ENCODE results near the gene PLD4. TPM values are rescaled to one million over a fixed set of nuclear protein-coding genes. Genes with fewer than 3 reads are reported as not detected.
"Not testable (repeated sequence)": the region's sequence is repeated elsewhere in the genome, so short reads cannot be mapped to it uniquely, and the experiment has no call there.

PLD4 gene
- total RNA-seq, 1 donor from 2014 or later: 7.8 TPM

DNA sequence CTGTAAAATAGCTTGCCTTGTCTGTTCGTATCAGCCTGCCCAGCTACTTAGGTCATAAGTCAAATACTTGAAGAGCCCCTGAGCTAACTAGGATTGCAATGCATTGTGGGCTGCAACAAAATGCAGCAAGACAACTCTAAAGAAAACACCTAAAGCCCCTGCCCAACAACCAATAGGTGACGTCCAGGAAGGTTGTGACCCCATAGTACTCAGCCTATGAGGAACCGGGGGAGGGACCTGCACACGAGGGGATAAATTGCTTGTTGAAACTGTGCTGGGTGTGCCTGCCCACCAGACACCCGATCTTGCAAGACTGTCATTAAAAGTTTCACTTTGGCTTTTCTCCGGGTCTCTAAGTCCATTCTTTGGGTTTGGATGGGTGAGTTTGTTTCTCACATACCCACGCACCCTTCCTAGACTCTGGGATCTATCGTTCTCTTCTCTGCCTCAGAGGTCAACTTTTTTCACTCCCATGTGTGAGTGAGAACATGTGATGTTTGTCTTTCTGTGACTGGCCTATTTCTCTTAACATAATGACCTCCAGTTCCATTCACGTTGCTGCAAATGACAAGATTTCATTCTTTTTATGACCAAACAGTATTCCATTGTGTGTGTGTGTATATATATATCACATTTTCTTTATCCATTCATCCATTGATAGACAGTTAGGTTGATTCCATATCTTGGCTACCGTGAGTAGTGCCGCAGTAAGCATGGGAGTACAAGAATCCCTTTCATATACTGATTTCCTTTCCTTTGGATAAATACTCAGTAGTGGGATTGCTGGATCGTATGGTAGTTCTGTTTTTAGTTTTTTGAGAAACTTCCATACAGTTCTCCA is 5.3 kb upstream of the PLD4 start:
- H3K36me3 ChIP-seq (ENCODE audit: control insufficient read depth in 3 of 3, insufficient read depth in 3 of 3, low read length in 3 of 3); H3K9me3 ChIP-seq (ENCODE audit: control insufficient read depth in 3 of 3, low read length in 3 of 3); H3K27me3 ChIP-seq (ENCODE audit: control insufficient read depth in 3 of 3, insufficient read depth in 3 of 3, low read length in 3 of 3); H3K4me1 ChIP-seq (ENCODE audit: control insufficient read depth in 3 of 3, insufficient read depth in 3 of 3, low read length in 3 of 3); H3K27ac ChIP-seq (ENCODE audit: low read depth, low read length); H3K9ac ChIP-seq (ENCODE audit: low read depth in 1 of 3, low read length in 3 of 3); H3K4me3 ChIP-seq (ENCODE audit: low read length in 3 of 3): not testable (repeated sequence)

DNA sequence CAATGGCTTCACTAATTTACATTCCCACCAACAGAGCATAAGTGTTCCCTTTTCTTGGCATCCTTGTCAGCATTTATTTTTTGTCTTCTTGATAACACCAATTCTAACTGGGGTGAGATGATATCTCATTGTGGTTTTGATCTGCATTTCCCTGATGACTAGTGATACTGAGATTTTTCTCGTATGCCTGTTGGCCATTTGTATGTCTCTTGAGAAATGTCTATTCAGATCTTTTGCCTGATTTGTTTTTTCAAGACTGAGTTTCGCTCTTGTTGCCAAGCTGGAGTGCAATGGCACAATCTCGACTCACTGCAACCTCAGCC is 4.7 kb upstream of the PLD4 start:
- Histone ChIP-seq H3K27me3 (ENCODE audit: control insufficient read depth in 3 of 3, insufficient read depth in 3 of 3, low read length in 3 of 3) (peaks cover 0 to 3% (median 0%) of the 10 kb centered on the region in 3 donors), H3K9me3 (ENCODE audit: control insufficient read depth in 3 of 3, low read length in 3 of 3) (no peaks in the 10 kb centered on the region), H3K27ac (ENCODE audit: low read depth, low read length) (no peak overlapping the region), H3K9ac (ENCODE audit: low read depth in 1 of 3, low read length in 3 of 3) (no peak overlapping the region), H3K36me3 (ENCODE audit: control insufficient read depth in 3 of 3, insufficient read depth in 3 of 3, low read length in 3 of 3) (no peaks in the 10 kb centered on the region), H3K4me1 (ENCODE audit: control insufficient read depth in 3 of 3, insufficient read depth in 3 of 3, low read length in 3 of 3) (no peaks in the 10 kb centered on the region), H3K4me3 (ENCODE audit: low read length in 3 of 3) (no peak overlapping the region)

DNA sequence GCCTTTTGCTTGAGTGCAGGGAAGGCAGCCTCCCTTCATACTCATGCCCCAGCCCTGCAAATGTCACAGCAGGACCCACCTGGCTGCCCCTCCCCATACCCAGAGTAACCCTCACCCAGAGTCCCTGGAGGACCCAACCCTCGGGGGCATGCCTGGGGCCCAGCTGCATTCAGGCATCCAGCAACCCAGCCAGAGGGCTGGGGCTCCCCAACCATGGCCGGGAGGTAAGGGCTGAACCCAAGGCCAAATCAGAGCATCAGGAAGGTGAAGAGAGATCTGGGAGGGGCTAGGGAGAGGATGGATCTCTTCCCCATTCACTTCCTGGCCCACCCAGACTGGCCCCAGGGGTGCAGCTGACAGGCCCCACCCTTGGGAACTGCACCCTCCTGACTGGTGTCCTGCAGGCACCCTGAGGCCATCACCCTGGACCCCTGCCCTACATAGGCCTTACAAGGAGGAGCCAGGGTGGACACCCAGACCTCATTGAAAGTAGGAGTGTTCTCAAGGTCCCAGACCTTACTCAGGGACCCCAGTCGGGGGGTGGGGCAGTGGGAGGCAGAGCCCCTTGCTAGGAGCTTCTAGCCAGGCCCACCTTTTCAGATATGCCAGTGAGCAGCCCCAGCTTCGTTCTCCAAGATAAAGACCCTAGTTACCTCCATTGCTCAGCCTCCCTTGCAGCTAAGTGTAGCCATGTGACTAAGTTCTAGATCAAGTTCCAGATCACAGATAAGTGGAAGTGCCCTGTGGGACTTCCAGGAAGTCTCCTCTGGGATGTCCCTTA is 849 bp upstream of the PLD4 start:
- Histone ChIP-seq H3K4me3 (ENCODE audit: low read length in 3 of 3) (no peak overlapping the region), H3K36me3 (ENCODE audit: control insufficient read depth in 3 of 3, insufficient read depth in 3 of 3, low read length in 3 of 3) (no peaks in the 10 kb centered on the region), H3K27ac (ENCODE audit: low read depth, low read length) (no peak overlapping the region), H3K9me3 (ENCODE audit: control insufficient read depth in 3 of 3, low read length in 3 of 3) (no peaks in the 10 kb centered on the region), H3K4me1 (ENCODE audit: control insufficient read depth in 3 of 3, insufficient read depth in 3 of 3, low read length in 3 of 3) (no peaks in the 10 kb centered on the region), H3K27me3 (ENCODE audit: control insufficient read depth in 3 of 3, insufficient read depth in 3 of 3, low read length in 3 of 3) (peaks cover 3 to 9% (median 8%) of the 10 kb centered on the region in 3 donors), H3K9ac (ENCODE audit: low read depth in 1 of 3, low read length in 3 of 3) (no peak overlapping the region)

DNA sequence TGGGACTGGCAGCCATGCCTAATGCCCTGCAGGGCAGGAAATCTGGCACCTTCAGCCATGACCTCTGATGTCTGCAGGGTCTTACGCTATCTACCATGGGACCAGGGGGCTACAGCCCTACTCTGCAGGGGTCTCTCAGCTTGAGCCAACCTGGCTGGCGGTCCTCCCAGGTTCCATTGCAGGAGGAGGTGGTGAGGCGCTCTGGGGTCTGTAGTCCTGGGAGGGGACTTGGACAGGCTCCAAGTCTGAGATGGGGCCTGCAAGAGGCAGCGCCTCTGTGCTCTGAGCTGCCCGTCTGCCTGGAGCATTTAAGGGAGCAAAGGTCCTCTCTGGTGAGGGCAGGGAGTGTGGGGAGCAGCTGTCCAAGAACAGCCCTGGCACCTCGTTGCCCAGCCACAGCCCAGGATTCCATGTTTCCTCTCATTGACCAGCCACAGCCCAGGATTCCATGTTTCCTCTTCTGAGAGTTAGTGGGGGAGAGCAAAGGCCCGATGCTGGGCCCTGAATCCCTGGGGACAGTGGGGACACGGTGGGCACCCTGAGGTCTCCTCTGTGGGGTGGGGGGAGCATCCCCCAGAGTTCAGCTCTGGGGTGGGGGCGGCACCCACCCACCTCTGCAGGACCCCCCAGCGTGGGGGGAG is 655 bp downstream of the PLD4 start:
- Histone ChIP-seq H3K27ac (ENCODE audit: low read depth, low read length) (no peak overlapping the region), H3K9ac (ENCODE audit: low read depth in 1 of 3, low read length in 3 of 3) (no peak overlapping the region), H3K36me3 (ENCODE audit: control insufficient read depth in 3 of 3, insufficient read depth in 3 of 3, low read length in 3 of 3) (no peaks in the 10 kb centered on the region), H3K4me1 (ENCODE audit: control insufficient read depth in 3 of 3, insufficient read depth in 3 of 3, low read length in 3 of 3) (no peaks in the 10 kb centered on the region), H3K9me3 (ENCODE audit: control insufficient read depth in 3 of 3, low read length in 3 of 3) (no peaks in the 10 kb centered on the region), H3K27me3 (ENCODE audit: control insufficient read depth in 3 of 3, insufficient read depth in 3 of 3, low read length in 3 of 3) (peaks cover 8 to 13% (median 9%) of the 10 kb centered on the region in 3 donors), H3K4me3 (ENCODE audit: low read length in 3 of 3) (no peak overlapping the region)

DNA sequence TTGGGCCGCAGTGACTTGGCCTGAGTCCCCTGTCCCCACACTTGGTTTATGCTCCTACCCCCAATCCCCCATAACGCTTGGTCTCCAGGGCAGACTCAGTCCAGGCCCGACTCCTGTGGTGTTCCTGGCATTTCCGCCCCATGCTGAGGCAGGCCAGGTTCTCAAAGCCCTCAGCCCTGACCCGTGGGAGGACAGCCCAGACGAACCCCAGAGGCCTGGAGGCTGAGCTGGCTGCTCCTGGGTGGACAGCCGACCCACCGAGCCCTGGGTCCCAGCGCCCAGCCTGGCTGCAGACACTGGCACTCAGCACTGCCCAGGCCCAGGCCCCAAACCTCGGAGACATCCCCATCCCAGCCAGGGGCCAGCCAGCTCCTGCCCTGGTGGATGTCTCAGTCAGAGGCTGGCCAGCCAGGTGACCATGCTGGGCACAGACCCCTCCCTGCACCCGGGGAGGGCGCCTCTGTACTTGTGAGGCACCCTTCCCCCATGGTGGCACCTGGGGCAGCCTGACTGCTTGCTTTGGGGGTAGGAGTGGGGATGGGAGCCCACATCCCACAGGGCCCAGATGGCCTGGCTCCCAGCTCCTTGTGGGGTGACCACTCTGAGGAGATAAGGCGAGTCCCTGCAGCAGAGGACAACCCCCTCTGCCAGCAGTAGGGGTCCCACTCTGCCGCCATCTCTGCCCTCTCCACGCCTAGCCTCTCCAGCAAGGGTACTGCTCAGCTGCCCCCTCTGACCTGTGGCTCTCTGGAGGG is 1.4 kb downstream of the PLD4 start:
- Histone ChIP-seq H3K9ac (ENCODE audit: low read depth in 1 of 3, low read length in 3 of 3) (no peak overlapping the region), H3K4me3 (ENCODE audit: low read length in 3 of 3) (no peak overlapping the region), H3K9me3 (ENCODE audit: control insufficient read depth in 3 of 3, low read length in 3 of 3) (no peaks in the 10 kb centered on the region), H3K27me3 (ENCODE audit: control insufficient read depth in 3 of 3, insufficient read depth in 3 of 3, low read length in 3 of 3) (peaks cover 8 to 13% (median 9%) of the 10 kb centered on the region in 3 donors), H3K36me3 (ENCODE audit: control insufficient read depth in 3 of 3, insufficient read depth in 3 of 3, low read length in 3 of 3) (no peaks in the 10 kb centered on the region), H3K4me1 (ENCODE audit: control insufficient read depth in 3 of 3, insufficient read depth in 3 of 3, low read length in 3 of 3) (no peaks in the 10 kb centered on the region), H3K27ac (ENCODE audit: low read depth, low read length) (no peak overlapping the region)

DNA sequence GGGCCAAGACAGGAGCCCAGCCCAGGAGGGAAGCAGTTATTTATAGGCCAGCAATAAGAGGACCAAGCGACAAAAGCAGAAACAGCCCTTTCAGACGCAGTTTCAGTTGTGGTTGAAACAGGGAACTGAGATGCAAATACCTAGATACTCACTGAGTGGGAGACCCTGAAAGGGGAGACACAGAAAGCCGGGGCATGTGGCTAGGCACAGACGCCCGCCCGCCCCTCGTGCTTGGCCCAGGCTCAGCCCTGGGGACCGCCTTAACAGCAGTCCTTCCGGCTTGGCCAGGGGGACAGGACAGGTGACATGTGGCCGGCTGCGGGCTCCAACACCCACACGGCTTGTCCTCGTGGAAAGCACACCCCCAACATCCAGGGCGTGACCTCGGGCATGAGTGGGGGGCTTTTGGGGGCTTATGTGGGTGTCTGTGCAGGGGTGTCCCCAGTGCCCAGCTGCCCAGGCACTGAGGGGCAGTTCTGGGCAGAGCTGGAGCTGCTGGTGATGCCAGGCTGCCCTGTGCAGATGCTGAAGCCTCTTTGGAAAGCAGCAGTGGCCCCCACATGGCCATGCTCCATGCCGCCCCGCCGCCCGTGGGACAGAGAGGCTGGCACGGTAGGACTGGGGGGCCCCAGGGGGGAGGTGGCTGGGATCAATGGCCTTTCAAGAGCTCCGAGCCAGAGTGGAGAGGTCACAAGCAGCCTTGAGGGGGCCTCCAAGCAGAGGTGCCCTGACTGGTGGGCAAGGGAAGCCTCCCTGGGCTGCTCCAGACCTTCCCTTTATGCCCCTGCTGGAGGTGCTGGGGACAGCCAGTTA is 2.1 kb downstream of the PLD4 start:
- no peak overlapping the region for H3K9ac ChIP-seq (ENCODE audit: low read depth in 1 of 3, low read length in 3 of 3)
- no peaks in the 10 kb centered on the region for H3K36me3 ChIP-seq (ENCODE audit: control insufficient read depth in 3 of 3, insufficient read depth in 3 of 3, low read length in 3 of 3)
- no peak overlapping the region for H3K27ac ChIP-seq (ENCODE audit: low read depth, low read length)
- peaks cover 8 to 13% (median 9%) of the 10 kb centered on the region in 3 donors for H3K27me3 ChIP-seq (ENCODE audit: control insufficient read depth in 3 of 3, insufficient read depth in 3 of 3, low read length in 3 of 3)
- no peaks in the 10 kb centered on the region for H3K4me1 ChIP-seq (ENCODE audit: control insufficient read depth in 3 of 3, insufficient read depth in 3 of 3, low read length in 3 of 3)
- no peaks in the 10 kb centered on the region for H3K9me3 ChIP-seq (ENCODE audit: control insufficient read depth in 3 of 3, low read length in 3 of 3)
- no peak overlapping the region for H3K4me3 ChIP-seq (ENCODE audit: low read length in 3 of 3)

DNA sequence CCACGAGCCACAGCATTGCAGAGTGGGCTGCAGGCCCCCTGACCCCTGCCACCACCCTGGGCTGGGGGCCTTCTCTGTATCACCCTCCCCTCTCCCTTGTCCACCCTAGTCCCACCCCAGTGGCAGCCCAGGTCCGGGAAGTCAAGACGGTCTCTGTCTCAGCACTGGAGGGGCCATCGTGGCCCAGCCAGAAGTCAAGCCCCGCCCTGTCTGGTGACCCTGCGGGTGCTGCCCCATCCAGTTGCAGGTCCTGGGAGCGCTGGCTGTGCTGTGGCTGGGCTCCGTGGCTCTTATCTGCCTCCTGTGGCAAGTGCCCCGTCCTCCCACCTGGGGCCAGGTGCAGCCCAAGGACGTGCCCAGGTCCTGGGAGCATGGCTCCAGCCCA is 2.7 kb downstream of the PLD4 start:
- Histone ChIP-seq H3K9ac (ENCODE audit: low read depth in 1 of 3, low read length in 3 of 3) (no peak overlapping the region), H3K27ac (ENCODE audit: low read depth, low read length) (no peak overlapping the region), H3K4me1 (ENCODE audit: control insufficient read depth in 3 of 3, insufficient read depth in 3 of 3, low read length in 3 of 3) (peaks cover 0 to under 1% (median 0%) of the 10 kb centered on the region in 3 donors), H3K27me3 (ENCODE audit: control insufficient read depth in 3 of 3, insufficient read depth in 3 of 3, low read length in 3 of 3) (peaks cover 13 to 14% (median 13%) of the 10 kb centered on the region in 3 donors), H3K36me3 (ENCODE audit: control insufficient read depth in 3 of 3, insufficient read depth in 3 of 3, low read length in 3 of 3) (no peaks in the 10 kb centered on the region), H3K4me3 (ENCODE audit: low read length in 3 of 3) (no peak overlapping the region), H3K9me3 (ENCODE audit: control insufficient read depth in 3 of 3, low read length in 3 of 3) (no peaks in the 10 kb centered on the region)

DNA sequence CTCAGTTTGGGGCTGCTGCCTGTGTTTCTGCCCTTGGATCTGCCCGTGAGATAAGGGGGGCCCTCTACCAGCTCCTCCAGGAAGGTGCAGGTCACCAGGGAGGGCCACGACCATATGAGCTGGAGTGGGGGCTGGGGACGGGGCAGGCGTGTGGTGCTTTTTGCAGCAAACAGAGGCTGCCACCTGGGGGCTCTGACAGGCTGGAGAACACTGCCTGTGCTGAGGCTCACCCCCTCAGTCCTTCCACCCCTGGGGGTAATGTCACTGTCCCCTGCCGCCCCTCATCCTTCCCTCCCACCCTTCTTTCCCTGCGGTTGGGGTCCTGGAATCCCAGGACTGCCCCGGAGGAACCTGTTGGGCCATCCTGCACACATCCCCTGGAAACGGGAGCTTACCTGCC is 3.2 kb downstream of the PLD4 start:
- no peaks in the 10 kb centered on the region for H3K36me3 ChIP-seq (ENCODE audit: control insufficient read depth in 3 of 3, insufficient read depth in 3 of 3, low read length in 3 of 3)
- H3K27ac ChIP-seq (ENCODE audit: low read depth, low read length): no peak overlapping the region
- no peaks in the 10 kb centered on the region for H3K9me3 ChIP-seq (ENCODE audit: control insufficient read depth in 3 of 3, low read length in 3 of 3)
- H3K9ac ChIP-seq (ENCODE audit: low read depth in 1 of 3, low read length in 3 of 3): no peak overlapping the region
- H3K27me3 ChIP-seq (ENCODE audit: control insufficient read depth in 3 of 3, insufficient read depth in 3 of 3, low read length in 3 of 3): peaks cover 13 to 18% (median 16%) of the 10 kb centered on the region in 3 donors
- peaks cover 0 to 5% (median 2%) of the 10 kb centered on the region in 3 donors for H3K4me1 ChIP-seq (ENCODE audit: control insufficient read depth in 3 of 3, insufficient read depth in 3 of 3, low read length in 3 of 3)
- H3K4me3 ChIP-seq (ENCODE audit: low read length in 3 of 3): no peak overlapping the region

Measured in skeletal muscle tissue (tissue), 4 donors.